ENCODE results near the gene KCNQ1. TPM values are rescaled to one million over a fixed set of nuclear protein-coding genes. Genes with fewer than 3 reads are reported as not detected.

Gene KCNQ1
- polyA plus RNA-seq, 1 of the 3 experiments (the other 2 are of a cell fraction), result 0.05 TPM

- Histone ChIP-seq H3K27me3 (ENCODE audit: insufficient read depth) (no peaks in the 10 kb centered on the region), H3K9me3 (no peaks in the 10 kb centered on the region), H3K4me1 (ENCODE audit: control insufficient read depth in 1 of 2, insufficient read depth in 2 of 2, low read depth in 1 of 2, low read length in 1 of 2) (peaks cover 3 to 42% of the 10 kb centered on the region in 2 experiments; a peak in 2 of 4 replicates), H3K4me3 (ENCODE audit: low read depth in 2 of 2, low read length in 1 of 2) (no peak overlapping the region), H2AFZ (ENCODE audit: low read depth) (no peak overlapping the region), H4K20me1 (ENCODE audit: insufficient read depth) (no peaks in the 10 kb centered on the region), H3K9ac (no peak overlapping the region), H3K4me2 (no peak overlapping the region), H3K79me2 (ENCODE audit: insufficient read depth) (no peaks in the 10 kb centered on the region), H3K36me3 (replicated peaks in 1 of 2; ENCODE audit: control insufficient read depth in 1 of 2, insufficient read depth in 2 of 2, low read length in 1 of 2) (no peaks in the 10 kb centered on the region), H3K9me2 (no peaks in the 10 kb centered on the region), H3F3A (replicated peaks; ENCODE audit: insufficient read depth) (no peaks in the 10 kb centered on the region), H3K27ac (ENCODE audit: low read depth in 2 of 2, low read length in 1 of 2) (peak overlapping the region in 1 of 2 experiments; percentile 45; a peak in 2 of 4 replicates)
- DNase-seq, result no peak
- TF ChIP-seq USF1 (IDR thresholded peaks at IDR 0.05; ENCODE audit: borderline replicate concordance, low read depth) (no peak), SMC3 (IDR thresholded peaks at IDR 0.05; ENCODE audit: low read depth, low read length) (no peak), IRF3 (IDR thresholded peaks at IDR 0.05; ENCODE audit: low read depth, low read length) (no peak), RCOR1 (IDR thresholded peaks at IDR 0.05; ENCODE audit: low read length) (no peak)
- CTCF ChIA-PET, result interaction anchor here (0.5 to 2.3 kb wide), 5 partner anchors 14 to 215 kb away, joined by 3 to 6 read pairs (median 4); no protein-coding TSS in a partner anchor
- POLR2A ChIA-PET, result no interaction called here
- 67% methylated on average over 15 of the region's 16 CpGs for WGBS (ENCODE audit: low lambda C conversion rate)
These were observed 302.6 kb downstream of the KCNQ1 start for GRCh38 chr11:2747248-2748027.

GRCh38 chr11:2748061-2748813 is 303.4 kb downstream of the KCNQ1 start:
- H3K4me3 ChIP-seq (ENCODE audit: low read depth in 2 of 2, low read length in 1 of 2), result no peak overlapping the region
- no peak for DNase-seq
- no peaks in the 10 kb centered on the region for H3K36me3 ChIP-seq (replicated peaks in 1 of 2; ENCODE audit: control insufficient read depth in 1 of 2, insufficient read depth in 2 of 2, low read length in 1 of 2)
- no peaks in the 10 kb centered on the region for H3F3A ChIP-seq (replicated peaks; ENCODE audit: insufficient read depth)
- no peak for TF ChIP-seq EZH2phosphoT487 (IDR thresholded peaks at IDR 0.05; ENCODE audit: borderline replicate concordance, low read depth)
- no peak for TF ChIP-seq NFIC (IDR thresholded peaks at IDR 0.05; ENCODE audit: borderline replicate concordance)
- TF ChIP-seq MEF2A (IDR thresholded peaks at IDR 0.05; ENCODE audit: borderline replicate concordance, low read depth), result no peak
- TF ChIP-seq FOXM1 (IDR thresholded peaks at IDR 0.05; ENCODE audit: low read depth), result no peak
- TF ChIP-seq MXI1 (IDR thresholded peaks at IDR 0.05; ENCODE audit: low read depth, low read length), result no peak
- TF ChIP-seq PBX3 (IDR thresholded peaks at IDR 0.05), result no peak
- no peak for TF ChIP-seq EP300 (IDR thresholded peaks at IDR 0.05; ENCODE audit: borderline replicate concordance in 1 of 2, low read depth in 1 of 2, low read length in 1 of 2)
- no peak for TF ChIP-seq TAF1 (IDR thresholded peaks at IDR 0.05; ENCODE audit: borderline replicate concordance, low read depth, low read length)
- TF ChIP-seq GABPA (IDR thresholded peaks at IDR 0.05; ENCODE audit: low read depth), result no peak
- TF ChIP-seq SIN3A (IDR thresholded peaks at IDR 0.05; ENCODE audit: borderline replicate concordance, low read depth, low read length), result no peak
- TF ChIP-seq USF1 (IDR thresholded peaks at IDR 0.05; ENCODE audit: borderline replicate concordance, low read depth), result no peak
- TF ChIP-seq IRF3 (IDR thresholded peaks at IDR 0.05; ENCODE audit: low read depth, low read length), result no peak
- TF ChIP-seq USF2 (IDR thresholded peaks at IDR 0.05; ENCODE audit: borderline replicate concordance, low read depth, low read length), result no peak
- no peaks in the 10 kb centered on the region for H3K27me3 ChIP-seq (ENCODE audit: insufficient read depth)
- peaks cover 3 to 42% of the 10 kb centered on the region in 2 experiments; a peak in 2 of 4 replicates for H3K4me1 ChIP-seq (ENCODE audit: control insufficient read depth in 1 of 2, insufficient read depth in 2 of 2, low read depth in 1 of 2, low read length in 1 of 2)
- no peak overlapping the region for H2AFZ ChIP-seq (ENCODE audit: low read depth)
- no peak overlapping the region for H3K9ac ChIP-seq
- peak overlapping the region in 1 of 2 experiments; percentile 45; a peak in 1 of 4 replicates for H3K27ac ChIP-seq (ENCODE audit: low read depth in 2 of 2, low read length in 1 of 2)
- H3K79me2 ChIP-seq (ENCODE audit: insufficient read depth), result no peaks in the 10 kb centered on the region
- ChIA-PET POLR2A (interaction anchor here (1.0 kb wide), 1 partner anchor 30 kb away, joined by 3 read pairs; no protein-coding TSS in a partner anchor), CTCF (interaction anchor here (1.3 to 2.3 kb wide), 4 partner anchors 16 to 216 kb away, joined by 3 to 6 read pairs (median 5); no protein-coding TSS in a partner anchor)
- no peak overlapping the region for H3K4me2 ChIP-seq
- no peaks in the 10 kb centered on the region for H4K20me1 ChIP-seq (ENCODE audit: insufficient read depth)
- no peaks in the 10 kb centered on the region for H3K9me3 ChIP-seq
- no peaks in the 10 kb centered on the region for H3K9me2 ChIP-seq
- WGBS (ENCODE audit: low lambda C conversion rate), result no CpG with 5 or more reads among the region's 11 CpGs

Data from SK-N-SH (cell line).